Fibroblast of skin of back (primary cell): ENCODE results near the gene KRTAP10-12.

Source experiments
- DNase-seq: peaks from one replicate; pipeline ENCODE4 v3.0.0-alpha.2; 2013

Gene KRTAP10-12

DNA sequence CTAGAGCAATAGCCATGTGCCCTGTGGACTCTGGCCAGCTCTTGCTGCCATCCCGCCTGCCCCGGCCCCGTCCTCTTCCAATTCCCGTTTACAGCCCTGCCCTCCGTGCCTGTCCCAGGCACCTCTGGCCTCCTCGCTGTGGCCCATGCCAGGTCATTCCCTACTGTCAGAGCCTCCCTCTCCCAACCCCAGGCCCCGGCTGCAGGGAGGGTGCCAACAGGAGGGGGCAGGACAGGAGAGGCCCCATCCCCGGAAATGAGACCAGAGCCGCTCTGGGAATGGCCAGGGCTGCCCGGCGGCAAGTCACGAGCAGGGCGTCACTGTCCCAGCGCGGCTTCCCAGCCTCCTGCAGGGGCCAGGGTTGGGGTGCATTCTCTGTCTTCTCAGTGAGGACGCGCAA, 37.9 kb downstream of the KRTAP10-12 start:
- DNase-seq = no peak

DNA sequence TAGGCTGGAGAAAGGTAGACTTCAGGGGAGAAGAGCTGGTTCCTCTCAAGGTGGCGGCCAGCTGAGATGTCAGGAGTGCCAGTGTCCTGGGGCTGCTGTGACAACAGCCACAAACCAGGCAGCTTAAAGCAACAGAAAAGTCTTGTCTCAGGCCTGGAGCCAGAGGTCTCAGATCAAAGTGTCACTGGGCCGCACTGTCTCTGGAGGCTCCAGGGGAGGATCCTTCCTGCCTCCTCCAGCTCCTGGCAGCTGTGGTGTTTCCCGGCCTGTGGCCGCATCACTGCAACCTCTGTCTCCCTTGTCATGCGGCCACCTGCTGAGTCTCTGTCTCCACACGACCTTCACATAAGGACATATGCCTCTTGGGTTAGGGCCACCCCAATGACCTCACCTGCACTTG, 38.8 kb downstream of the KRTAP10-12 start:
- no peak for DNase-seq

DNA sequence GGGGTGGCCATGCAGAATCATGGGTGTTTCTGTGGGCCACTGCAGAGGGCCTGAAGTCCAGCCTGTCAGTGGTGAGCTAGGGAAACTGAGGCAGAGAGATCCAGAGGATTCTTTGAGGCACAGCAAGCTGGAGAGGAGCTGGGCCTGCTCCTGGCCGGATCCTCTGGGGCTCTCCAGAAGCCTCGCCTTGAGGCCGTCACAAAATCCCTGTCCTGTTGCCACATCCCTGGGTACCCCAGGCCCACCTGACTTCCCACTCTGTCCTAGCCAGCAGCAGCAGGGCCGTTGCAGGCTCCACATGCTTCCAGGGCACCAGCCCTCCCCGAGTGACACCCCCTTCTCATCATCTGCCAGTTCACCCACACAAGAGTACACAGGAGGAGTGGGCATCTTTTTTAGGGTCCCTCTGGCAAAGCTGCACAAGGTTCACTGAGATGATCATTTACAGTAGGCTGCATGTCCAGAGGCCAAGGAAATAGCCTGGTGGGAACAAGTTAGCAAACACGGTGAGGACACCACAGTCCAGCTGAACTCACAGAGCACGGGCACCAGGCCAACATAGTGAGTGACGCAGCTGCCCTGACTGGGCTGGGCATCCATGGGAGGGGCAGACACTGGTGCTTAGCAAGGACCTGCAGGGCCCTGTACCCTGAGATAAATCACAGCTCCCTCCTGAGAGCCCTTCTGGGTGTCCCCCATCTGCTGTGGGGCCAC, 39.5 kb downstream of the KRTAP10-12 start:
- DNase-seq = no peak

DNA sequence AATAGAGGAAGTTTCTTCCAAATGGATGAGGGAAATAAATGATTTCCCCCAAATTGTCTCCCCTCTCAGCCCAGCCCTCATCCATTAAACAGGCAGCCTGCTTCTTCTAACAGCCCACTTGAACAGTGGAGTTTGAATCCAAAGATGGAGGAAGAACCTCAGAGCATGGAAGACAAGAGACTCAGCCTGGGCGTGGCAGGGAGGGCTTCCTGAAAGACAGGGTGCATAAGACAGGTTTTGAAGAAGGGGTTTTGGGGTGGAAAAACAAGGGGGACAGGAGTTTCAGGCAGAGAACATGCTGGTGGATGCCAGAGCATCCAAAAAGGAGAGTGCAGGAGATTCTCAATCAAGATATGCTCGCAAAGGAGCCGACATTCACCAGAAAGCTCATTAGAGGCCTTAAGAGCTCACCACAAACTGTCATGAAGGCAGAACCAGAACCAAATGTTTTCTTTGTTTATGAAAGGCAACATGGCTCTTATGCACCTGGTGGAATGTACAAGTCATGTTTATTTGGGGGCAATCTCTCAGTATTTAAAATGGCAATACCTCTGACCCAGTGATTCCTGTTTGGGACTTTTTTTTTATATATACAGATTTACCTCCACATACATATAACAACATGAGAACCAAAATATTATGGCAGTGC, 40.9 kb downstream of the KRTAP10-12 start:
- peak; percentile 12 for DNase-seq

DNA sequence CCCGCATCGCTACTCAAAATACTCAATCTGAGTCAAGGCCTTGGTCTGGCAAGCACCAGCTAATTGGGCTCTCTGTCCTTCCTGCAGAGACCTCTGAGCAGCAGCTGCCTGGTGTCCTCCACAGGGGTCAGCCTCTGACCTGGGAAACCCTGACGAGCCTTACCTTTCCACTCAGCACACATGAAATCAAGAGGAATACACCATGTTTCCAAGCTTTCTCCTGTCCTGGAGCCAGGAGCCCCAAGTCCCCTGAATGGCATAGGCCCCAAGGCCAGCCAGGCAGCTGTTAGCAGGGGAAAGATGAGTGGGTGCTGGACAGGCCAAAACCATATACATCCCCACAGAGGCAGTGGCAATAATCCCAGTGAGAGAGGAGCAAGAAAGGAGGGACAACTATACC, 41.6 kb downstream of the KRTAP10-12 start:
- DNase-seq = no peak

DNA sequence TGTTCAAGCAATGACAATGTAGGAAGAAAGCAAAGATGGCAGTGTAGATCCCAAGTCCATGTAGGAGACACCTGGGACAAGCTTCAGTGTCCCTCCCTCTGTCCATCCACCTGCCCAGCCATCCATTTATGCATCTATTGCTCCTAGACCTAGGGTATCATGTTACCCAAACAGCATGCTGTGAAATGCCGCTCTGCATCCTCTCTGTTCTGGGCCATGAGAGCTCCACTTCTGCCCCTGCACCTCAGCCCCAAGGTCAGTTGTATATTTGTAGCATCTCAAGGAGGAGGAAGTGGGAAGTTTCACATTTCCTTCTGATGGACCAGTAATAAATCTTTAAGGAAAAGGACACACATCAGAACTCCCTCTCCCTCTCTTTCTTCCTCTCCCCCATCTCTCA, 42.3 kb downstream of the KRTAP10-12 start:
- DNase-seq = no peak

DNA sequence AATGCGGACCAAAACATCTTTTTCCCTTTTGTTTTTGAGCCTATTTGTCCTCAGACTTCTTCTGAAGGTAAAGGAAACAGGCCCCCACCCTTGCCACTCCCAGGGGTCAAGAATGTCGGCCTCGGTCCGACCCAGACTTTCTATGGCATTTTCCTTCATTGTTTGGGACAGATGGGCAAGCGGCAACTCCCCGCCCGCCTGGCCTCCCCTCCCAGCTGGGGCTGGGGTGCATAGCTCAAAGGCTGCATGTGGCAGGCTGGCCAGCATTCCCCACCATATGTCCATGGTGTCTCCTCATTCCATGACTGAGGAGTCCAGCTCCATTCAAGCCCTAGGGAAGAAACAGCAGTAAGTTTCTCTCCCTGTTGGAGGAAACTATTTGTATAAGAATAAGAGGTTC, 43.8 kb downstream of the KRTAP10-12 start:
- no peak for DNase-seq

DNA sequence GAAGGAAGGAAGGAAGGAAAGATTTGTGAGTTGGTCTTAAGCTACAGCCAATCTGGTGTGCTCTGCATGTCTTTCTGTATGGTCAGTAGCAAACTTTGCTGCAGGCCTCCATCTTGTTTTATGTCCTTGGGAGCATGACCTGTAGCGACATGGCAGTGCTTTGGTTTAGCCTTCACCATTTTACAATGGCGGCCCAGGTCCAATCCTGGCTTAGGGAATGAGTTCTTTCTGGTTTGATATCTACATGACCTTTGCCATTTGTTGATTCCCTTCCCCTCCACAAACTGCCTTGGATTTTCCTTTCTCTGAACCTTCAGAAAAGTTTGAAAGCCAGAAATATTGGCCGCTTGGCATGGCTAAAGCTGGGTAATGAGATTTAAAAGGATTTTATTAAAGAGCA, 44.9 kb downstream of the KRTAP10-12 start:
- no peak for DNase-seq

DNA sequence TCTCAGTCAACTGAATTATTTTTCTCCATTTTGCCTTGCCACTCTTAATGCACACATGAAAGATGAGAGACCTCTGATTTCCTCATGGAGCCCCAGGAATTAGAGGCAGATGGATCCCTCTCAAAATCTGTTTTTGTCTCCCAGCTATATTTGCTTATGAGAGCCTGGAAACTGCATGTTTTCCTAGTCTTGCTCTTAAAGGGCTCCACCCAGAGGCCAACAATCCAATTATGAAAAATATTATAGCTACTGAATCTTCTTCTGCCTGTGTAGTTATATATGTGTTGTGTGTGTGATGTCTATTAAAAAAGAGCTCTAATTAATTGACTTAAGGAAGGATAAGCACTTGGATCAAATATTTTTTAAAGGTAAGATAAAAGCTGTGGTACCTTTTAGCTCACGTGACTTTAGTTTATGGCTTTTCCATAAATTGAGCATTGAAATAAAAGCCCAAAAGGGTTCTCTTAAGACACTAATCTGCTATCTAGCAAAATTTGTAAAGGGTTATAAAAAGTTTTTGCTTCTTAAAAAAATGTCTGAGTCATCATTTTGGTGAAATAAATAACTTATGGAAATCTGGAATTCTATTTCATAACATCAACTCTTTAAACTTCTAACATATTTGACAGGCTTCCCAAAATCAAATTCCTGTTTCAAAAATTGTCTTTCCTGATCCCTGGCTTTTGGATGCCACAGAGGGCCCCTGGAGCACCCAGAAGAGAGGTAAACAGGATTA, 45.6 kb downstream of the KRTAP10-12 start:
- no peak for DNase-seq
